HepG2 (cell line): Measurements from ENCODE around the gene TFRC. TPM values are rescaled to one million over a fixed set of nuclear protein-coding genes. Genes with fewer than 3 reads are reported as not detected.

Experiments used
- CREB1 ChIP-seq, 2 experiments: fragments of 450-650 bp in 1 of 2; IDR thresholded peaks; 2 replicates each; pipeline ENCODE4 v1.6.1; 2016 to 2017; ENCODE audit warnings: control low read depth in 1 of 2, mild to moderate bottlenecking in 1 of 2, missing compliant biosample characterization in 1 of 2, missing genetic modification characterization in 1 of 2
- FOXJ3 ChIP-seq: sonication (generic); formaldehyde crosslinking; IDR thresholded peaks from 2 replicates; pipeline ENCODE4 v1.4.0; 2020; ENCODE audit warnings: missing genetic modification reagents, mild to moderate bottlenecking, borderline replicate concordance
- FOXK2 ChIP-seq: fragments of 450-650 bp; IDR thresholded peaks from 2 replicates; pipeline ENCODE4 v1.6.1; 2016
- HOXA5 ChIP-seq: sonication (generic); formaldehyde crosslinking; IDR thresholded peaks from 2 replicates; pipeline ENCODE4 v1.4.0; 2020; ENCODE audit warnings: missing genetic modification reagents
- MXD4 ChIP-seq: IDR thresholded peaks from 2 replicates; pipeline ENCODE4 v1.6.1; 2016; ENCODE audit warnings: mild to moderate bottlenecking, missing biosample characterization, missing genetic modification reagents
- RFXANK ChIP-seq: IDR thresholded peaks from 2 replicates; pipeline ENCODE4 v1.6.1; 2016
- RXRA ChIP-seq: sonication (generic); formaldehyde crosslinking; IDR thresholded peaks from 2 replicates; pipeline ENCODE4 v1.5.1; 2020; ENCODE audit warnings: missing genetic modification reagents
- SNRNP70 ChIP-seq: fragments of 200-400 bp; formaldehyde crosslinking; IDR thresholded peaks from 2 replicates; pipeline ENCODE4 v1.6.1; 2017; ENCODE audit warnings: mild to moderate bottlenecking, low read depth, low read length, moderate library complexity
- ZFP36L1 ChIP-seq: sonication (generic); formaldehyde crosslinking; IDR thresholded peaks from 2 replicates; pipeline ENCODE4 v1.8.0; 2022; ENCODE audit warnings: mild to moderate bottlenecking, missing genetic modification reagents, moderate library complexity
- ZNF766 ChIP-seq: sonication (generic); formaldehyde crosslinking; IDR thresholded peaks from 2 replicates; pipeline ENCODE4 v1.5.0; 2020; ENCODE audit warnings: missing genetic modification reagents, borderline replicate concordance
- polyA plus RNA-seq, 8 experiments: library from polyadenylated mRNA; depleted of rRNA in 3 of 8; stranded (reverse) in 7 of 8; unstranded in 1 of 8; fragments of >200 nt; fragmentation: Illumina TruSeq in 4 of 8; extraction: Trizol in 4 of 8; gene quantifications; 2 replicates each; pipeline versions ENCODE4 v1.2.1 to v1.2.3, GENCODE V29; 2011 to 2016; ENCODE audit warnings: low read depth in 4 of 8, missing spikeins in 1 of 8, mixed read lengths in 1 of 8; ENCODE audit not compliant: insufficient read depth in 1 of 8
- total RNA-seq, 5 experiments: library from RNA; depleted of rRNA; stranded (reverse); fragments of >200 nt; fragmentation: Illumina TruSeq; extraction: Trizol; gene quantifications; 2 replicates each; pipeline ENCODE4 v1.2.3, GENCODE V29; 2016; ENCODE audit warnings: low read depth in 1 of 5
- TF ChIP-seq, protein P1 (sequence below), 2 experiments: fragments of 450-650 bp in 1 of 2; sonication (generic) in 1 of 2; formaldehyde crosslinking in 1 of 2; IDR thresholded peaks; 2 replicates each; pipeline versions ENCODE4 v1.6.1 to v1.8.0; 2016 to 2022; ENCODE audit warnings: antibody characterized with exemption in 1 of 2, mild to moderate bottlenecking in 1 of 2, missing genetic modification reagents in 1 of 2
- TF ChIP-seq, protein P2 (sequence below): sonication (generic); formaldehyde crosslinking; IDR thresholded peaks from 2 replicates; pipeline ENCODE4 v1.8.1; 2023; ENCODE audit warnings: mild to moderate bottlenecking, inconsistent platforms, moderate library complexity, missing genetic modification reagents, borderline replicate concordance
- TF ChIP-seq, protein P3 (sequence below): sonication (generic); formaldehyde crosslinking; IDR thresholded peaks from 2 replicates; pipeline ENCODE4 v1.4.0; 2020; ENCODE audit warnings: mild to moderate bottlenecking, missing genetic modification reagents

Gene TFRC
- total and polyA plus RNA-seq, 2 of the 13 experiments (the other 11 are each of a cell fraction or from before 2014, with no cell fraction given) = 188 to 274 TPM

DNA sequence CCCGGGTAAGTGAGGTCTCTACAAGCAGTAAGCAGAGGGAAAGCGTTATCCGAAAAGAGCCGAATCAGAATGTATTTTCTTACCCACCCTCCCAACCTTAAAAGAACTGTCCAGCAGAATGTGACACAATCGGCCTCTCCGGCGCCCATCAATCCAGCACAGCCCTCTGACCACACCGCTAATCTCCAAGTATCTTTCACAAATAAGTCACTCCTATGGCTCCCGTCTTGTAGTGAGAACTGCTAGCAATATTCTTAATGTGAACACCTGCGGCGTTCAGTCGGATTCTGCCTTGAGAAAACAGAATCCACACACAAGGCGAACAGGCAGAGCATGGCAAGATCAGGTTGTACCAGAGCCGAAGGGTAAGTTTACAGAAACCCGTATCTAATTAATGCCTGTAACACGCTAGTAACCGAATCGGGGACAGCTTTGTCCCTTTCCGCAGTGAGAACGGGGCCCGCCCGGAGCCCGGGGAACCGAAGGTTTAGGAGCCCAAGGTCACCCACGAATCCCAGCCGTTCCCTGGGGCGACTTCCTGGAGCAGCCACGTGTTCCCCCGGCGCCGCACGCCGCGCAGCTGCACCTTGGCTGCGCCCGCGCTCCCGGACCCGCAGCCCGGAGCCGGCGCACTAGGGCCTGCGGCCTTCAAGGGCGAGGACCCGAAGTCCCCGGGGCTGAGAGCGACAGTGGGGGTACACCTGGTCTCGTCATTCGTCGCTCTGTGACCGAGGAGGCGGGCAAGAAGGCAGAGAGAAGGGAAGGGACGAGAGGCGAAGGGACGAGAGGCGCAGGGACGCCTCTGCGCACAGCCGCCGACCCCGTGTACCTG, 672 bp downstream of the TFRC start (continued):
- TF ChIP-seq, protein P1, sequence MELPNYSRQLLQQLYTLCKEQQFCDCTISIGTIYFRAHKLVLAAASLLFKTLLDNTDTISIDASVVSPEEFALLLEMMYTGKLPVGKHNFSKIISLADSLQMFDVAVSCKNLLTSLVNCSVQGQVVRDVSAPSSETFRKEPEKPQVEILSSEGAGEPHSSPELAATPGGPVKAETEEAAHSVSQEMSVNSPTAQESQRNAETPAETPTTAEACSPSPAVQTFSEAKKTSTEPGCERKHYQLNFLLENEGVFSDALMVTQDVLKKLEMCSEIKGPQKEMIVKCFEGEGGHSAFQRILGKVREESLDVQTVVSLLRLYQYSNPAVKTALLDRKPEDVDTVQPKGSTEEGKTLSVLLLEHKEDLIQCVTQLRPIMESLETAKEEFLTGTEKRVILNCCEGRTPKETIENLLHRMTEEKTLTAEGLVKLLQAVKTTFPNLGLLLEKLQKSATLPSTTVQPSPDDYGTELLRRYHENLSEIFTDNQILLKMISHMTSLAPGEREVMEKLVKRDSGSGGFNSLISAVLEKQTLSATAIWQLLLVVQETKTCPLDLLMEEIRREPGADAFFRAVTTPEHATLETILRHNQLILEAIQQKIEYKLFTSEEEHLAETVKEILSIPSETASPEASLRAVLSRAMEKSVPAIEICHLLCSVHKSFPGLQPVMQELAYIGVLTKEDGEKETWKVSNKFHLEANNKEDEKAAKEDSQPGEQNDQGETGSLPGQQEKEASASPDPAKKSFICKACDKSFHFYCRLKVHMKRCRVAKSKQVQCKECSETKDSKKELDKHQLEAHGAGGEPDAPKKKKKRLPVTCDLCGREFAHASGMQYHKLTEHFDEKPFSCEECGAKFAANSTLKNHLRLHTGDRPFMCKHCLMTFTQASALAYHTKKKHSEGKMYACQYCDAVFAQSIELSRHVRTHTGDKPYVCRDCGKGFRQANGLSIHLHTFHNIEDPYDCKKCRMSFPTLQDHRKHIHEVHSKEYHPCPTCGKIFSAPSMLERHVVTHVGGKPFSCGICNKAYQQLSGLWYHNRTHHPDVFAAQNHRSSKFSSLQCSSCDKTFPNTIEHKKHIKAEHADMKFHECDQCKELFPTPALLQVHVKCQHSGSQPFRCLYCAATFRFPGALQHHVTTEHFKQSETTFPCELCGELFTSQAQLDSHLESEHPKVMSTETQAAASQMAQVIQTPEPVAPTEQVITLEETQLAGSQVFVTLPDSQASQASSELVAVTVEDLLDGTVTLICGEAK (IDR thresholded peaks at IDR 0.05) = no peak
- TF ChIP-seq, protein P1 (CRISPR knock-in tag; IDR thresholded peaks at IDR 0.05) = peak; percentile 18
- TF ChIP-seq SNRNP70 (no peak), RXRA (0 out of 2 replicates have a peak, but pooled peaks have one; percentile 4), ZNF766 (CRISPR knock-in tag) (no peak), MXD4 (CRISPR knock-in tag) (peak; percentile 92; the same call in 1 of the 2 replicates), FOXK2 (no peak), RFXANK (no peak), HOXA5 (CRISPR knock-in tag) (no peak), CREB1 (IDR thresholded peaks at IDR 0.05) (no peak), CREB1 (CRISPR knock-in tag; IDR thresholded peaks at IDR 0.05) (no peak), ZFP36L1 (CRISPR knock-in tag) (no peak), FOXJ3 (CRISPR knock-in tag) (no peak)
- TF ChIP-seq, protein P2, sequence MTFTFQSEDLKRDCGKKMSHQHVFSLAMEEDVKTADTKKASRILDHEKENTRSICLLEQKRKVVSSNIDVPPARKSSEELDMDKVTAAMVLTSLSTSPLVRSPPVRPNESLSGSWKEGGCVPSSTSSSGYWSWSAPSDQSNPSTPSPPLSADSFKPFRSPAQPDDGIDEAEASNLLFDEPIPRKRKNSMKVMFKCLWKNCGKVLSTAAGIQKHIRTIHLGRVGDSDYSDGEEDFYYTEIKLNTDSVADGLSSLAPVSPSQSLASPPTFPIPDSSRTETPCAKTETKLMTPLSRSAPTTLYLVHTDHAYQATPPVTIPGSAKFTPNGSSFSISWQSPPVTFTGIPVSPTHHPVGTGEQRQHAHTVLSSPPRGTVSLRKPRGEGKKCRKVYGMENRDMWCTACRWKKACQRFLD = no peak
- TF ChIP-seq, protein P3, sequence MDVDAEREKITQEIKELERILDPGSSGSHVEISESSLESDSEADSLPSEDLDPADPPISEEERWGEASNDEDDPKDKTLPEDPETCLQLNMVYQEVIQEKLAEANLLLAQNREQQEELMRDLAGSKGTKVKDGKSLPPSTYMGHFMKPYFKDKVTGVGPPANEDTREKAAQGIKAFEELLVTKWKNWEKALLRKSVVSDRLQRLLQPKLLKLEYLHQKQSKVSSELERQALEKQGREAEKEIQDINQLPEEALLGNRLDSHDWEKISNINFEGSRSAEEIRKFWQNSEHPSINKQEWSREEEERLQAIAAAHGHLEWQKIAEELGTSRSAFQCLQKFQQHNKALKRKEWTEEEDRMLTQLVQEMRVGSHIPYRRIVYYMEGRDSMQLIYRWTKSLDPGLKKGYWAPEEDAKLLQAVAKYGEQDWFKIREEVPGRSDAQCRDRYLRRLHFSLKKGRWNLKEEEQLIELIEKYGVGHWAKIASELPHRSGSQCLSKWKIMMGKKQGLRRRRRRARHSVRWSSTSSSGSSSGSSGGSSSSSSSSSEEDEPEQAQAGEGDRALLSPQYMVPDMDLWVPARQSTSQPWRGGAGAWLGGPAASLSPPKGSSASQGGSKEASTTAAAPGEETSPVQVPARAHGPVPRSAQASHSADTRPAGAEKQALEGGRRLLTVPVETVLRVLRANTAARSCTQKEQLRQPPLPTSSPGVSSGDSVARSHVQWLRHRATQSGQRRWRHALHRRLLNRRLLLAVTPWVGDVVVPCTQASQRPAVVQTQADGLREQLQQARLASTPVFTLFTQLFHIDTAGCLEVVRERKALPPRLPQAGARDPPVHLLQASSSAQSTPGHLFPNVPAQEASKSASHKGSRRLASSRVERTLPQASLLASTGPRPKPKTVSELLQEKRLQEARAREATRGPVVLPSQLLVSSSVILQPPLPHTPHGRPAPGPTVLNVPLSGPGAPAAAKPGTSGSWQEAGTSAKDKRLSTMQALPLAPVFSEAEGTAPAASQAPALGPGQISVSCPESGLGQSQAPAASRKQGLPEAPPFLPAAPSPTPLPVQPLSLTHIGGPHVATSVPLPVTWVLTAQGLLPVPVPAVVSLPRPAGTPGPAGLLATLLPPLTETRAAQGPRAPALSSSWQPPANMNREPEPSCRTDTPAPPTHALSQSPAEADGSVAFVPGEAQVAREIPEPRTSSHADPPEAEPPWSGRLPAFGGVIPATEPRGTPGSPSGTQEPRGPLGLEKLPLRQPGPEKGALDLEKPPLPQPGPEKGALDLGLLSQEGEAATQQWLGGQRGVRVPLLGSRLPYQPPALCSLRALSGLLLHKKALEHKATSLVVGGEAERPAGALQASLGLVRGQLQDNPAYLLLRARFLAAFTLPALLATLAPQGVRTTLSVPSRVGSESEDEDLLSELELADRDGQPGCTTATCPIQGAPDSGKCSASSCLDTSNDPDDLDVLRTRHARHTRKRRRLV (CRISPR knock-in tag) = no peak
